BLaER1 (cell line): ENCODE results near the gene STKLD1.

Experiments
- H3K27ac ChIP-seq: shearing (Covaris generic); formaldehyde crosslinking; 2 replicates; pipeline ENCODE4 v1.8.1; 2022
- H3K27me3 ChIP-seq: shearing (Covaris generic); formaldehyde crosslinking; 2 replicates; pipeline ENCODE4 v1.8.1; 2022
- H3K36me3 ChIP-seq: shearing (Covaris generic); formaldehyde crosslinking; 2 replicates; pipeline ENCODE4 v1.8.1; 2022
- H3K4me1 ChIP-seq: shearing (Covaris generic); formaldehyde crosslinking; 2 replicates; pipeline ENCODE4 v1.8.1; 2022
- H3K4me2 ChIP-seq: shearing (Covaris generic); formaldehyde crosslinking; 2 replicates; pipeline ENCODE4 v1.8.1; 2022
- H3K4me3 ChIP-seq: shearing (Covaris generic); formaldehyde crosslinking; 2 replicates; pipeline ENCODE4 v1.8.1; 2022
- H3K9ac ChIP-seq: shearing (Covaris generic); formaldehyde crosslinking; 2 replicates; pipeline ENCODE4 v1.8.1; 2022
- H3K9me3 ChIP-seq: shearing (Covaris generic); formaldehyde crosslinking; 2 replicates; pipeline ENCODE4 v1.8.1; 2022
- H4K20me1 ChIP-seq: shearing (Covaris generic); formaldehyde crosslinking; 2 replicates; pipeline ENCODE4 v1.8.1; 2022
- Cebpa-rat ChIP-seq: shearing (Covaris generic); IDR thresholded peaks from 2 replicates; pipeline ENCODE4 v1.8.1; 2022

Gene STKLD1

GRCh38 chr9:133351908-133352634 lies 24.1 kb upstream of the STKLD1 start:
- Histone ChIP-seq H3K27ac (no peak overlapping the region), H4K20me1 (peaks cover 78% of the 10 kb centered on the region)

GRCh38 chr9:133352635-133353340 lies 23.4 kb upstream of the STKLD1 start:
- Histone ChIP-seq H3K4me1 (peaks cover 71% of the 10 kb centered on the region), H3K4me2 (no peak overlapping the region), H4K20me1 (peaks cover 84% of the 10 kb centered on the region), H3K27ac (peak overlapping the region; percentile 31; the same call in 1 of the 2 replicates), H3K4me3 (no peak overlapping the region), H3K9ac (no peak overlapping the region), H3K9me3 (no peaks in the 10 kb centered on the region), H3K27me3 (no peaks in the 10 kb centered on the region), H3K36me3 (peaks cover 55% of the 10 kb centered on the region)
- no peak for TF ChIP-seq Cebpa-rat

More at GRCh38 chr9:133351908-133352634, 24.1 kb upstream of the STKLD1 start:
- peaks cover 64% of the 10 kb centered on the region for H3K4me1 ChIP-seq
- H3K27me3 ChIP-seq: no peaks in the 10 kb centered on the region
- peaks cover 51% of the 10 kb centered on the region for H3K36me3 ChIP-seq
- no peak overlapping the region for H3K4me3 ChIP-seq
- H3K9me3 ChIP-seq: no peaks in the 10 kb centered on the region
- peak overlapping the region; percentile 43 for H3K9ac ChIP-seq
- no peak for TF ChIP-seq Cebpa-rat
- H3K4me2 ChIP-seq: peak overlapping the region; percentile 97

GRCh38 chr9:133353548-133353947 lies 22.6 kb upstream of the STKLD1 start:
- no peak overlapping the region for H3K9ac ChIP-seq
- H3K4me2 ChIP-seq: no peak overlapping the region
- H3K27ac ChIP-seq: 0 out of 2 replicates have a peak overlapping the region, but pooled peaks have one; percentile 31
- H3K4me3 ChIP-seq: no peak overlapping the region
- H4K20me1 ChIP-seq: peaks cover 87% of the 10 kb centered on the region
- H3K36me3 ChIP-seq: peaks cover 61% of the 10 kb centered on the region
- H3K27me3 ChIP-seq: no peaks in the 10 kb centered on the region
- peaks cover 78% of the 10 kb centered on the region for H3K4me1 ChIP-seq
- no peak for TF ChIP-seq Cebpa-rat
- no peaks in the 10 kb centered on the region for H3K9me3 ChIP-seq

GRCh38 chr9:133354766-133355165 lies 21.4 kb upstream of the STKLD1 start:
- Histone ChIP-seq H3K36me3 (peaks cover 63% of the 10 kb centered on the region), H3K4me1 (peaks cover 80% of the 10 kb centered on the region), H3K4me2 (peak overlapping the region; percentile 94), H3K9me3 (no peaks in the 10 kb centered on the region), H3K27ac (peak overlapping the region; percentile 97), H3K27me3 (no peaks in the 10 kb centered on the region), H3K4me3 (0 out of 2 replicates have a peak overlapping the region, but pooled peaks have one; percentile 81), H3K9ac (peak overlapping the region; percentile 97; the same call in 1 of the 2 replicates), H4K20me1 (peaks cover 87% of the 10 kb centered on the region)
- peak; percentile 43; the same call in 1 of the 2 replicates for TF ChIP-seq Cebpa-rat

GRCh38 chr9:133355881-133356357 lies 20.2 kb upstream of the STKLD1 start:
- H3K36me3 ChIP-seq: peaks cover 63% of the 10 kb centered on the region
- H3K9ac ChIP-seq: peak overlapping the region; percentile 97
- H3K4me3 ChIP-seq: peak overlapping the region; percentile 81
- peak overlapping the region; percentile 94 for H3K4me2 ChIP-seq
- H4K20me1 ChIP-seq: peaks cover 87% of the 10 kb centered on the region
- peak overlapping the region; percentile 97 for H3K27ac ChIP-seq
- H3K4me1 ChIP-seq: peaks cover 80% of the 10 kb centered on the region
- no peak for TF ChIP-seq Cebpa-rat
- no peaks in the 10 kb centered on the region for H3K9me3 ChIP-seq
- H3K27me3 ChIP-seq: no peaks in the 10 kb centered on the region

- Histone ChIP-seq H3K9me3 (no peaks in the 10 kb centered on the region), H3K27ac (peak within 1 kb of the TSS; percentile 97), H3K9ac (peak within 1 kb of the TSS; percentile 97), H3K4me2 (peak within 1 kb of the TSS; percentile 100), H3K27me3 (no peaks in the 10 kb centered on the region), H4K20me1 (peaks cover 87% of the 10 kb centered on the region), H3K4me3 (peak within 1 kb of the TSS; percentile 81), H3K36me3 (peaks cover 63% of the 10 kb centered on the region), H3K4me1 (peaks cover 80% of the 10 kb centered on the region)
- no peak for TF ChIP-seq Cebpa-rat
Measured at GRCh38 chr9:133356391-133357091, 19.6 kb upstream of the STKLD1 start, which contains the start of the genes SURF1 and SURF2. Gene SURF1, minus strand, starts transcription at chr9:133356487. Its CDS starts 34 bp downstream, at chr9:133356453. Gene SURF2, plus strand, starts transcription at chr9:133356550. Its CDS starts 43 bp downstream, at chr9:133356593.

- Histone ChIP-seq H3K9me3 (no peaks in the 10 kb centered on the region), H3K4me2 (peak overlapping the region; percentile 100), H3K27me3 (no peaks in the 10 kb centered on the region), H3K27ac (peak overlapping the region; percentile 97; the same call in 1 of the 2 replicates), H3K4me1 (peaks cover 82% of the 10 kb centered on the region), H3K36me3 (peaks cover 63% of the 10 kb centered on the region), H3K4me3 (peak overlapping the region; percentile 81), H3K9ac (peak overlapping the region; percentile 97), H4K20me1 (peaks cover 87% of the 10 kb centered on the region)
- no peak for TF ChIP-seq Cebpa-rat
Measured at GRCh38 chr9:133357656-133358055, 18.5 kb upstream of the STKLD1 start.

- Histone ChIP-seq H3K27me3 (no peaks in the 10 kb centered on the region), H3K4me3 (no peak overlapping the region), H3K4me1 (peaks cover 70% of the 10 kb centered on the region), H4K20me1 (peaks cover 92% of the 10 kb centered on the region), H3K36me3 (peaks cover 70% of the 10 kb centered on the region), H3K27ac (peak overlapping the region; percentile 33; the same call in 1 of the 2 replicates), H3K4me2 (peak overlapping the region; percentile 43), H3K9ac (peak overlapping the region; percentile 24; the same call in 1 of the 2 replicates), H3K9me3 (no peaks in the 10 kb centered on the region)
- no peak for TF ChIP-seq Cebpa-rat
Measured at GRCh38 chr9:133359399-133360175, 16.6 kb upstream of the STKLD1 start.
